HepG2 (cell line): ENCODE results near the gene ZNF443. TPM values are rescaled to one million over a fixed set of nuclear protein-coding genes. Genes with fewer than 3 reads are reported as not detected.

Experiments
- ATAC-seq: fragments of 200-7000 bp; cut with Tn5 transposase; 3 replicates; pipeline ENCODE4 v1.9.1; 2020; ENCODE audit warnings: mild to moderate bottlenecking, moderate library complexity
- BruUV-seq: library from RNA; stranded (reverse); fragments of 400-500 nt; replicated peaks from 2 replicates; lab custom pipeline; 2021; lab: Mats Ljungman, UMichigan
- CTCF ChIA-PET: fragments of 300-600 bp; formaldehyde crosslinking; extraction: SDS; loops from one replicate; lab custom pipeline; 2021; ENCODE audit warnings: low total read pairs, inconsistent platforms, low intra/inter-chr PET ratio; lab: Yijun Ruan, JAX
- POLR2A ChIA-PET: fragments of 350-600 bp; sonication (Branson Sonifier 250); formaldehyde crosslinking; loops from one replicate; lab custom pipeline; 2020; ENCODE audit warnings: antibody characterized with exemption, inconsistent platforms; lab: Yijun Ruan, JAX
- DNase-seq: peaks from one replicate; pipeline ENCODE4 v3.0.0-alpha.2; 2015; ENCODE audit warnings: low spot score
- FAIRE-seq: peaks from 3 replicates; lab custom pipeline; 2011; peaks lifted over from hg19 to GRCh38; lab: Jason Lieb, UNC
- H2AFZ ChIP-seq: one replicate; pipeline ENCODE4 v1.6.1; 2011; ENCODE audit warnings: low read length, inconsistent platforms
- H3K27ac ChIP-seq: fragments of 300-600 bp; 3 replicates; pipeline ENCODE4 v1.8.0; 2011; ENCODE audit warnings: mixed run types, mild to moderate bottlenecking, mixed read lengths, low read length, inconsistent platforms; ENCODE audit not compliant: insufficient read depth; ENCODE audit errors: extremely low read length
- H3K27me3 ChIP-seq, 2 experiments: fragments of 200-600 bp in 1 of 2; 2 replicates in 1 of 2; 3 replicates in 1 of 2; pipeline versions ENCODE4 v1.6.0 to v1.8.0; 2011; ENCODE audit warnings: low read length in 2 of 2, mild to moderate bottlenecking in 2 of 2, moderate library complexity in 2 of 2, inconsistent platforms in 1 of 2; ENCODE audit not compliant: insufficient read depth in 2 of 2, control insufficient read depth in 1 of 2
- H3K36me3 ChIP-seq, 2 experiments: fragments of 200-600 bp in 1 of 2; replicated peaks in 1 of 2; 2 replicates in 1 of 2; 3 replicates in 1 of 2; pipeline versions ENCODE4 v1.5.1 to v1.8.0; 2011; ENCODE audit warnings: low read length in 2 of 2, inconsistent platforms in 1 of 2; ENCODE audit not compliant: insufficient read depth in 2 of 2, control insufficient read depth in 1 of 2
- H3K4me1 ChIP-seq: 2 replicates; pipeline ENCODE4 v1.5.1; 2012; ENCODE audit warnings: low read length, inconsistent platforms; ENCODE audit not compliant: insufficient read depth
- H3K4me2 ChIP-seq: 2 replicates; pipeline ENCODE4 v1.6.0; 2011; ENCODE audit warnings: low read depth, low read length, inconsistent platforms
- H3K4me3 ChIP-seq, 3 experiments: fragments of 200-600 bp in 1 of 3; sonication (generic), shearing (Covaris generic) in 1 of 3; replicated peaks in 1 of 3; 2 replicates each; pipeline ENCODE4 v1.5.1; 2011 to 2016; ENCODE audit warnings: low read length in 3 of 3, inconsistent platforms in 2 of 3, low read depth in 2 of 3, mild to moderate bottlenecking in 2 of 3, control low read depth in 1 of 3, mixed read lengths in 1 of 3; ENCODE audit not compliant: insufficient read depth in 1 of 3
- H3K79me2 ChIP-seq: one replicate; pipeline ENCODE4 v1.6.1; 2011; ENCODE audit warnings: low read length, inconsistent platforms; ENCODE audit not compliant: insufficient read depth
- H3K9ac ChIP-seq: 2 replicates; pipeline ENCODE4 v1.6.0; 2011; ENCODE audit warnings: mild to moderate bottlenecking, low read depth, low read length, inconsistent platforms; ENCODE audit not compliant: insufficient read depth
- H3K9me3 ChIP-seq: 2 replicates; pipeline ENCODE4 v1.5.1; 2012; ENCODE audit warnings: mild to moderate bottlenecking, low read length
- H4K20me1 ChIP-seq: 2 replicates; pipeline ENCODE4 v1.6.0; 2011; ENCODE audit warnings: inconsistent platforms, mild to moderate bottlenecking, low read length, moderate library complexity; ENCODE audit not compliant: insufficient read depth
- ETV6 ChIP-seq: sonication (generic); formaldehyde crosslinking; conservative IDR thresholded peaks from 2 replicates; pipeline ENCODE4 v1.4.0; 2020; ENCODE audit warnings: missing genetic modification reagents
- ZBTB1 ChIP-seq: sonication (generic); formaldehyde crosslinking; IDR thresholded peaks from 2 replicates; pipeline ENCODE4 v1.4.0; 2020; ENCODE audit warnings: missing genetic modification reagents, borderline replicate concordance
- ZNF138 ChIP-seq: sonication (generic); formaldehyde crosslinking; IDR thresholded peaks from 2 replicates; pipeline ENCODE4 v1.5.0; 2020; ENCODE audit warnings: mild to moderate bottlenecking, low read depth, missing genetic modification reagents
- ZSCAN29 ChIP-seq: sonication (generic); formaldehyde crosslinking; conservative IDR thresholded peaks from 2 replicates; pipeline ENCODE4 v1.4.0; 2020; ENCODE audit warnings: mild to moderate bottlenecking, missing genetic modification reagents
- WGBS: methylation state at CpG from one replicate; pipeline ENCODE4 v1.1.6; 2017; ENCODE audit warnings: low lambda C conversion rate; 5-methylcytosine and 5-hydroxymethylcytosine counted together
- in situ Hi-C: cut with HindIII; loops from 2 replicates; pipeline ENCODE4 v1.10.0; 2017; ENCODE audit warnings: low pct_unique_long_range_greater_than_20kb; ENCODE audit not compliant: extremely low pct_ligation_motif_present
- intact Hi-C: fragments of 100-400 bp; cut with micrococcal nuclease; formaldehyde crosslinking; loops from one replicate; pipeline ENCODE4 v1.10.0; 2022; ENCODE audit not compliant: unreplicated experiment
- polyA plus RNA-seq, 8 experiments: library from polyadenylated mRNA; depleted of rRNA in 3 of 8; stranded (reverse) in 7 of 8; unstranded in 1 of 8; fragments of >200 nt; fragmentation: Illumina TruSeq in 4 of 8; extraction: Trizol in 4 of 8; gene quantifications; 2 replicates each; pipeline versions ENCODE4 v1.2.1 to v1.2.3, GENCODE V29; 2011 to 2016; ENCODE audit warnings: low read depth in 4 of 8, missing spikeins in 1 of 8, mixed read lengths in 1 of 8; ENCODE audit not compliant: insufficient read depth in 1 of 8
- total RNA-seq, 5 experiments: library from RNA; depleted of rRNA; stranded (reverse); fragments of >200 nt; fragmentation: Illumina TruSeq; extraction: Trizol; gene quantifications; 2 replicates each; pipeline ENCODE4 v1.2.3, GENCODE V29; 2016; ENCODE audit warnings: low read depth in 1 of 5
- TF ChIP-seq, protein P1 (sequence below): sonication (generic); formaldehyde crosslinking; IDR thresholded peaks from 2 replicates; pipeline ENCODE4 v1.4.0; 2020; ENCODE audit warnings: mild to moderate bottlenecking, missing genetic modification reagents

ZNF443 gene
- total and polyA plus RNA-seq, 2 of the 13 experiments (the other 11 are each of a cell fraction or from before 2014, with no cell fraction given) = 3.6 to 19.0 TPM

- Histone ChIP-seq H3K4me2 (no peak overlapping the region), H4K20me1 (no peaks in the 10 kb centered on the region), H3K9ac (no peak overlapping the region), H2AFZ (no peak overlapping the region), H3K27me3 (no peaks in the 10 kb centered on the region), H3K79me2 (no peaks in the 10 kb centered on the region), H3K27ac (no peak overlapping the region), H3K4me1 (no peaks in the 10 kb centered on the region), H3K4me3 (no peak overlapping the region), H3K36me3 (no peaks in the 10 kb centered on the region), H3K9me3 (0 out of 2 replicates have a peak, but pooled peaks cover 4% of the 10 kb centered on the region)
- in situ Hi-C loops = no loop called here
- TF ChIP-seq ZBTB1 (CRISPR knock-in tag) (no peak), ZNF138 (CRISPR knock-in tag) (no peak), ZSCAN29 (no peak), ETV6 (CRISPR knock-in tag) (no peak)
- TF ChIP-seq, protein P1, sequence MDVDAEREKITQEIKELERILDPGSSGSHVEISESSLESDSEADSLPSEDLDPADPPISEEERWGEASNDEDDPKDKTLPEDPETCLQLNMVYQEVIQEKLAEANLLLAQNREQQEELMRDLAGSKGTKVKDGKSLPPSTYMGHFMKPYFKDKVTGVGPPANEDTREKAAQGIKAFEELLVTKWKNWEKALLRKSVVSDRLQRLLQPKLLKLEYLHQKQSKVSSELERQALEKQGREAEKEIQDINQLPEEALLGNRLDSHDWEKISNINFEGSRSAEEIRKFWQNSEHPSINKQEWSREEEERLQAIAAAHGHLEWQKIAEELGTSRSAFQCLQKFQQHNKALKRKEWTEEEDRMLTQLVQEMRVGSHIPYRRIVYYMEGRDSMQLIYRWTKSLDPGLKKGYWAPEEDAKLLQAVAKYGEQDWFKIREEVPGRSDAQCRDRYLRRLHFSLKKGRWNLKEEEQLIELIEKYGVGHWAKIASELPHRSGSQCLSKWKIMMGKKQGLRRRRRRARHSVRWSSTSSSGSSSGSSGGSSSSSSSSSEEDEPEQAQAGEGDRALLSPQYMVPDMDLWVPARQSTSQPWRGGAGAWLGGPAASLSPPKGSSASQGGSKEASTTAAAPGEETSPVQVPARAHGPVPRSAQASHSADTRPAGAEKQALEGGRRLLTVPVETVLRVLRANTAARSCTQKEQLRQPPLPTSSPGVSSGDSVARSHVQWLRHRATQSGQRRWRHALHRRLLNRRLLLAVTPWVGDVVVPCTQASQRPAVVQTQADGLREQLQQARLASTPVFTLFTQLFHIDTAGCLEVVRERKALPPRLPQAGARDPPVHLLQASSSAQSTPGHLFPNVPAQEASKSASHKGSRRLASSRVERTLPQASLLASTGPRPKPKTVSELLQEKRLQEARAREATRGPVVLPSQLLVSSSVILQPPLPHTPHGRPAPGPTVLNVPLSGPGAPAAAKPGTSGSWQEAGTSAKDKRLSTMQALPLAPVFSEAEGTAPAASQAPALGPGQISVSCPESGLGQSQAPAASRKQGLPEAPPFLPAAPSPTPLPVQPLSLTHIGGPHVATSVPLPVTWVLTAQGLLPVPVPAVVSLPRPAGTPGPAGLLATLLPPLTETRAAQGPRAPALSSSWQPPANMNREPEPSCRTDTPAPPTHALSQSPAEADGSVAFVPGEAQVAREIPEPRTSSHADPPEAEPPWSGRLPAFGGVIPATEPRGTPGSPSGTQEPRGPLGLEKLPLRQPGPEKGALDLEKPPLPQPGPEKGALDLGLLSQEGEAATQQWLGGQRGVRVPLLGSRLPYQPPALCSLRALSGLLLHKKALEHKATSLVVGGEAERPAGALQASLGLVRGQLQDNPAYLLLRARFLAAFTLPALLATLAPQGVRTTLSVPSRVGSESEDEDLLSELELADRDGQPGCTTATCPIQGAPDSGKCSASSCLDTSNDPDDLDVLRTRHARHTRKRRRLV (CRISPR knock-in tag) = no peak
- 100% methylated on average over 2 of the region's 2 CpGs for WGBS
- intact Hi-C loops = no loop called here
- POLR2A ChIA-PET = no interaction called here
- no peak for FAIRE-seq
- CTCF ChIA-PET = no interaction called here
- no peak for ATAC-seq
- DNase-seq = no peak
- BruUV-seq = no TSS peak
Observed at GRCh38 chr19:12411893-12412292, 28.9 kb downstream of the ZNF443 start.
